ENCODE measurements around the gene MRPL58. TPM values are rescaled to one million over a fixed set of nuclear protein-coding genes. Genes with fewer than 3 reads are reported as not detected.

Gene MRPL58
- 50.8 and 52.8 TPM in 2 replicates for total RNA-seq (ENCODE audit: low replicate concordance)

DNA sequence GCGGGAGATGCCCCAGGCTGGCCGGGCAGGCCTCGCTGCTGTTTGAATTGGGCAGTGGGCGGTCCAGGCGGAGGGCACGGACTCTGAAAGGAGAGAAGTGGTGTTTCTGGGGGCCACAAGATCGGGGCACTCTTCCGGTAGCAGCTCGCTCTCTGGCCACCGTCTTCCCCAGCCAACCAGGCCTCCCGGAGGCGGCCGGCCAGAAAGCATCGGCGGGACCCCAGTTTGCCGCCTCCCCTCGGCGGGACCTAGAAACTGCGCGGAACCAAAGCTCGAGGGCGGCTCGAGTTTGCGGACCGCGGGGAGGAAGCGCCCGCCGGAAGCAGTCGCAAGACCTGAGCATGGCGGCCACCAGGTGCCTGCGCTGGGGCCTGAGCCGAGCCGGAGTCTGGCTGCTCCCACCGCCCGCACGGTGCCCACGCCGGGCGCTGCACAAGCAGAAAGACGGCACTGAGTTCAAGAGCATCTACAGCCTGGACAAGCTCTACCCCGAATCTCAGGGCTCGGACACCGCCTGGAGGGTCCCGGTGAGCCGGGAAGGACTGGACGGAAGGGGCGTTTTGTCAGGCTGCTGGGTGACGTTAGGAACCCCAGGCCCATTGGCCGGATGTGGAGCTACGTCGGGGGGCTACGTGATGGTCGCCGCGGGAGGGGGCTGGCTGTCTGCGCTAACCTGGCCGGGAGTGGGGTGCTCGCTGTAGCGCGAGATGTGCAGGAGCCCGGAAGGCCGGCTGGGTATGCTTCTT lies at the start of gene MRPL58:
Gene MRPL58, plus strand, starts transcription at position 325 of the 746 bp plus-strand sequence. Its CDS starts 17 bp downstream, at position 342.
- TF ChIP-seq EZH2phosphoT487 (IDR thresholded peaks at IDR 0.05): no peak
- TF ChIP-seq, protein P1, sequence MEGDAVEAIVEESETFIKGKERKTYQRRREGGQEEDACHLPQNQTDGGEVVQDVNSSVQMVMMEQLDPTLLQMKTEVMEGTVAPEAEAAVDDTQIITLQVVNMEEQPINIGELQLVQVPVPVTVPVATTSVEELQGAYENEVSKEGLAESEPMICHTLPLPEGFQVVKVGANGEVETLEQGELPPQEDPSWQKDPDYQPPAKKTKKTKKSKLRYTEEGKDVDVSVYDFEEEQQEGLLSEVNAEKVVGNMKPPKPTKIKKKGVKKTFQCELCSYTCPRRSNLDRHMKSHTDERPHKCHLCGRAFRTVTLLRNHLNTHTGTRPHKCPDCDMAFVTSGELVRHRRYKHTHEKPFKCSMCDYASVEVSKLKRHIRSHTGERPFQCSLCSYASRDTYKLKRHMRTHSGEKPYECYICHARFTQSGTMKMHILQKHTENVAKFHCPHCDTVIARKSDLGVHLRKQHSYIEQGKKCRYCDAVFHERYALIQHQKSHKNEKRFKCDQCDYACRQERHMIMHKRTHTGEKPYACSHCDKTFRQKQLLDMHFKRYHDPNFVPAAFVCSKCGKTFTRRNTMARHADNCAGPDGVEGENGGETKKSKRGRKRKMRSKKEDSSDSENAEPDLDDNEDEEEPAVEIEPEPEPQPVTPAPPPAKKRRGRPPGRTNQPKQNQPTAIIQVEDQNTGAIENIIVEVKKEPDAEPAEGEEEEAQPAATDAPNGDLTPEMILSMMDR (IDR thresholded peaks at IDR 0.05): peak; percentile 55
- DNase-seq (ENCODE audit: low spot score): peak; percentile 95
- Histone ChIP-seq H3K27ac (peak within 1 kb of the TSS; percentile 79), H3K79me2 (ENCODE audit: low read depth) (peaks cover 28% of the 10 kb centered on the region), H2AFZ (replicated peaks) (peak within 1 kb of the TSS; percentile 87), H3K9me3 (ENCODE audit: low read depth) (no peaks in the 10 kb centered on the region), H3K9ac (peak within 1 kb of the TSS; percentile 77), H3K4me2 (peak within 1 kb of the TSS; percentile 88), H3K4me1 (peaks cover 14% of the 10 kb centered on the region), H3F3A (ENCODE audit: low read depth) (peaks cover 21% of the 10 kb centered on the region), H3K27me3 (no peaks in the 10 kb centered on the region), H4K20me1 (ENCODE audit: low read depth) (no peaks in the 10 kb centered on the region), H3K36me3 (no peaks in the 10 kb centered on the region), H3K4me3 (peak within 1 kb of the TSS; percentile 78)
- H3K27ac Mint-ChIP-seq: peak within 1 kb of the TSS; percentile 92
- H3K36me3 Mint-ChIP-seq: peaks cover 9% of the 10 kb centered on the region
- H3K9me3 Mint-ChIP-seq: no peaks in the 10 kb centered on the region
- peaks cover 27% of the 10 kb centered on the region for H3K4me1 Mint-ChIP-seq
- peaks cover 4% of the 10 kb centered on the region for H3K27me3 Mint-ChIP-seq (ENCODE audit: insufficient read depth, low read depth)
- peak within 1 kb of the TSS; percentile 88 for H3K4me3 Mint-ChIP-seq

DNA sequence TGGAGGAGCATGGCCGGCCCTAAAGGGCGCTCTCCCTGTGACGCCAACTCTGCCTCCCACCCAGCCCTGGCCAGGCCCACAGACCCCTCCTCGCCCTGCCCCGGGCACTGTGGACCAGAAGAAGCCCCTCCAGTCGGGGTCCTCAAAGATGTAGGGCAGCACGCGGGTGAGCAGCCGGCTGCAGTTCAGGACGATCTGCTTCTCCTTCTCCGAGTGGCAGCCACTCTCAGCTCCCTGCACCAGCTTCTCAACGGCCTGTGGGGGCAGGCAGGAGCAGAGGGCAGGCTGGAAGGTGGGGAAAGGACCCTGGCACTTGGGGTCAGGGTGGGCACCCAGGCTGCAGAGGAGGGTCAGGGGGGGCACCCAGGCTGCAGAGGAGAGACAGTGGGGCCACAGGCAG lies 48.8 kb upstream of the MRPL58 start:
- Histone ChIP-seq H3K27me3 (peaks cover 23% of the 10 kb centered on the region), H3K9ac (no peak overlapping the region)
- H3K36me3 Mint-ChIP-seq: no peaks in the 10 kb centered on the region

DNA sequence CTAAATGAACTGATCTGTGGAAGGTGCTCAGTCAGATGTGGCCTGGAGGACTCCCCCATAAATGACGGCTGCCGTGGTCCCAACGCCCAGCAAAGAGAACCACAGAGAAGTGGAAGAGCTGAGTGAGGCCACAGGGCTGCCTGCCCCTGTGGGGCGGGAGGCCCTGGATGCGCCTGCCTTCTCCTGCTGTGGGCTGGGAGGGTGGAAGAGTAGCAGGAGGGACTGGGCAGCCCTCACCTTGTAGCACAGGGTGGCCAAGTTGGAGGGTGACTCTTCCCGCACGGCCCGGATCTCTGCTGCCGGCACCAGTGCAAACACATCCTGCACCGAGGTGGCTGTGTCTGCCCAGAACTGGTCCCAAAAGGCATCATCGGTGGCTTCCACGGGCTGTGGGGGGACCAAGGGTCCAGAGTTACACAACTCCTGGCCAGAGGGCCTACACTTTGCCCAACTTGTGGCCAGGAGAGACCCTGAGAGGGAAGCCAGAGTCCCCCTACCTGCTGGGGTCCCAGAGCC lies 48.2 kb upstream of the MRPL58 start:
- H3K4me3 ChIP-seq: no peak overlapping the region
- no peaks in the 10 kb centered on the region for H3K4me1 ChIP-seq
- no peaks in the 10 kb centered on the region for H4K20me1 ChIP-seq (ENCODE audit: low read depth)
- no peaks in the 10 kb centered on the region for H3K9me3 ChIP-seq (ENCODE audit: low read depth)
- peaks cover 16% of the 10 kb centered on the region for H3K27me3 ChIP-seq
- no peak overlapping the region for H2AFZ ChIP-seq (replicated peaks)
- no peak overlapping the region for H3K9ac ChIP-seq
- no peak for DNase-seq (ENCODE audit: low spot score)
- Mint-ChIP-seq H3K27me3 (ENCODE audit: insufficient read depth, low read depth) (peaks cover 20% of the 10 kb centered on the region), H3K36me3 (no peaks in the 10 kb centered on the region), H3K4me1 (peaks cover 6% of the 10 kb centered on the region), H3K27ac (no peak overlapping the region), H3K4me3 (no peak overlapping the region), H3K9me3 (no peaks in the 10 kb centered on the region)
- H3K4me2 ChIP-seq: no peak overlapping the region
- no peaks in the 10 kb centered on the region for H3K36me3 ChIP-seq
- no peak overlapping the region for H3K27ac ChIP-seq
- H3K79me2 ChIP-seq (ENCODE audit: low read depth): no peaks in the 10 kb centered on the region
- H3F3A ChIP-seq (ENCODE audit: low read depth): no peaks in the 10 kb centered on the region
- TF ChIP-seq EZH2phosphoT487 (IDR thresholded peaks at IDR 0.05): no peak
- TF ChIP-seq, protein P1 (IDR thresholded peaks at IDR 0.05): no peak

More for the DNA sequence above, 48.8 kb upstream of the MRPL58 start:
- Mint-ChIP-seq H3K9me3 (no peaks in the 10 kb centered on the region), H3K27me3 (ENCODE audit: insufficient read depth, low read depth) (peaks cover 23% of the 10 kb centered on the region), H3K27ac (no peak overlapping the region), H3K4me3 (no peak overlapping the region), H3K4me1 (peaks cover 6% of the 10 kb centered on the region)
- Histone ChIP-seq H3K4me1 (no peaks in the 10 kb centered on the region), H3K36me3 (no peaks in the 10 kb centered on the region), H3K4me2 (no peak overlapping the region), H2AFZ (replicated peaks) (no peak overlapping the region), H3K9me3 (ENCODE audit: low read depth) (no peaks in the 10 kb centered on the region), H3K79me2 (ENCODE audit: low read depth) (no peaks in the 10 kb centered on the region), H3K27ac (no peak overlapping the region), H4K20me1 (ENCODE audit: low read depth) (no peaks in the 10 kb centered on the region), H3F3A (ENCODE audit: low read depth) (no peaks in the 10 kb centered on the region), H3K4me3 (no peak overlapping the region)
- TF ChIP-seq, protein P1 (IDR thresholded peaks at IDR 0.05): peak; percentile 34
- no peak for TF ChIP-seq EZH2 (IDR thresholded peaks at IDR 0.05)
- DNase-seq (ENCODE audit: low spot score): peak; percentile 35
